Testis (tissue), 2 donors: ENCODE results near the gene ATP13A3.

Source experiments
- POLR2A ChIP-seq: fragments of 450-650 bp; IDR thresholded peaks from one replicate; pipeline ENCODE4 v1.6.1; 2017; ENCODE audit warnings: antibody characterized with exemption, mild to moderate bottlenecking, moderate library complexity
- TF ChIP-seq, protein P1 (sequence below), 3 experiments: fragments of 450-650 bp in 2 of 3; fragments of 200-600 bp in 1 of 3; sonication (generic) in 1 of 3; IDR thresholded peaks; one replicate each; pipeline ENCODE4 v1.5.1; 2016 to 2019; ENCODE audit warnings: antibody characterized with exemption in 3 of 3, mild to moderate bottlenecking in 2 of 3, moderate library complexity in 1 of 3

DNA sequence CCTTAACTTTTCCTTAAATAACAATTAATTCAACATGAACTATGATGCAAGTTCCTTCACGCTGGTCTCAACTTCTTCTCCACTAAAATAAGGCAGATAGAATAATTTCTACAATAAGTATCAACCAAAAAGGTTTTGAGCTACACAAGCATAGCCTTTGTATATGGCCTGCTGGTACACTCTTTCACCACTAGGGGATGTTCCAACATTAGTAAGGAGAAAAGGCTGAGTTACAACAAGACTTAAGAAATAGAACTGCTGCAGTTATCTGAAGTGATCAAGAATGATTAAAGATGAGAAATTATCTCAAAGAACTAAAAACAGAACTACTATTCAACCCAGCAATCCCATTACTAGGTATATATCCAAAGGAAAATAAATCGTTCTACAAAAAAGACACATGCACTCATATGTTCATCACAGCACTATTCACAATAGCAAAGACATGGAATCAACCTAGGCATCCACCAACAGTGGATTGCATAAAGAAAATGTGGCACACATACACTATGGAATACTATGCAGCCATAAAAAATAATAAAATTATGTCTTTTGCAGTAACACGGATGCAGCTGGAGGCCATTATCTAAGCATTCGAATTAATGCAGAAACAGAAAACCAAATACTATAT lies 14.4 kb downstream of the ATP13A3 start:
- TF ChIP-seq, protein P1, sequence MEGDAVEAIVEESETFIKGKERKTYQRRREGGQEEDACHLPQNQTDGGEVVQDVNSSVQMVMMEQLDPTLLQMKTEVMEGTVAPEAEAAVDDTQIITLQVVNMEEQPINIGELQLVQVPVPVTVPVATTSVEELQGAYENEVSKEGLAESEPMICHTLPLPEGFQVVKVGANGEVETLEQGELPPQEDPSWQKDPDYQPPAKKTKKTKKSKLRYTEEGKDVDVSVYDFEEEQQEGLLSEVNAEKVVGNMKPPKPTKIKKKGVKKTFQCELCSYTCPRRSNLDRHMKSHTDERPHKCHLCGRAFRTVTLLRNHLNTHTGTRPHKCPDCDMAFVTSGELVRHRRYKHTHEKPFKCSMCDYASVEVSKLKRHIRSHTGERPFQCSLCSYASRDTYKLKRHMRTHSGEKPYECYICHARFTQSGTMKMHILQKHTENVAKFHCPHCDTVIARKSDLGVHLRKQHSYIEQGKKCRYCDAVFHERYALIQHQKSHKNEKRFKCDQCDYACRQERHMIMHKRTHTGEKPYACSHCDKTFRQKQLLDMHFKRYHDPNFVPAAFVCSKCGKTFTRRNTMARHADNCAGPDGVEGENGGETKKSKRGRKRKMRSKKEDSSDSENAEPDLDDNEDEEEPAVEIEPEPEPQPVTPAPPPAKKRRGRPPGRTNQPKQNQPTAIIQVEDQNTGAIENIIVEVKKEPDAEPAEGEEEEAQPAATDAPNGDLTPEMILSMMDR (IDR thresholded peaks at IDR 0.05) = peak; percentile 85 to 98 (median 91)
- no peak for TF ChIP-seq POLR2A
